GM10266 (cell line): Measurements from ENCODE around the gene EIF6.
"Not testable (repeated sequence)": the region's sequence is repeated elsewhere in the genome, so short reads cannot be mapped to it uniquely, and the experiment has no call there.

Experiments used
- DNase-seq: peaks from one replicate; pipeline ENCODE4 v3.0.0; 2012; ENCODE audit errors: extremely low spot score
- CTCF ChIP-seq: IDR thresholded peaks from 2 replicates; pipeline ENCODE4 v1.5.1; 2012; ENCODE audit warnings: mild to moderate bottlenecking, low read depth; ENCODE audit not compliant: control insufficient read depth, insufficient read depth; ENCODE audit errors: missing control alignments

Gene EIF6

DNA sequence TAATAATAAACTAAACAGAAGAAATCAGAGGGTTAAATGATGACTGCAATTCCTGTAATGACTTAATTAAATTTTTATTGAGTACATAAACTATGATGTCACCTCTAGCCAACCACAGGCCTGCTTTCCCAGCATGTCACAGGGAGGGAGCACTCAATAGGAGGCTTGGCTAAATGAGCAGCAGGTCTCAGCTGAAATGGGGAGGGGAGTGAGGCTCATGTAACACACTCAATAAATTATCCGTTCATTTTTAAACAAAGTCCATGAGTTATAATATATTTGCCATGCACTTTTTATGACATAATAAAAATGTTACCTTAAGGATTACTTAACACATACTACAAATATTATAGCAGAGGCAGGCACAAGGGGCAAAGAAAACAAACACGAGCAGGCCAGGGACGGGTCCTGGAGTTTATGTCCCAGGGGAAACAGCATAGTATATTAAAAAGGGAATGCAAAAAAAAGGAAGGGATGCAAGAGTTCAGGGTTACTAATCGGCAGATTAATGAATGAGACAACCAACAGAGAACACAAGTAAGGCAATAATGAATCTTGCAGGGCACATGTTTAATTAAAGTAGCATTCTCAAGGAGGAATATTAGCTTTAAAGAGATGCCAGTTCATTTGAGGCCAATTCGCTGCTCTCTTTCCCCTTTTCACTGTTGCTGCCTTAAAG, 34.8 kb upstream of the EIF6 start:
- DNase-seq, result no peak
- TF ChIP-seq CTCF, result no peak

DNA sequence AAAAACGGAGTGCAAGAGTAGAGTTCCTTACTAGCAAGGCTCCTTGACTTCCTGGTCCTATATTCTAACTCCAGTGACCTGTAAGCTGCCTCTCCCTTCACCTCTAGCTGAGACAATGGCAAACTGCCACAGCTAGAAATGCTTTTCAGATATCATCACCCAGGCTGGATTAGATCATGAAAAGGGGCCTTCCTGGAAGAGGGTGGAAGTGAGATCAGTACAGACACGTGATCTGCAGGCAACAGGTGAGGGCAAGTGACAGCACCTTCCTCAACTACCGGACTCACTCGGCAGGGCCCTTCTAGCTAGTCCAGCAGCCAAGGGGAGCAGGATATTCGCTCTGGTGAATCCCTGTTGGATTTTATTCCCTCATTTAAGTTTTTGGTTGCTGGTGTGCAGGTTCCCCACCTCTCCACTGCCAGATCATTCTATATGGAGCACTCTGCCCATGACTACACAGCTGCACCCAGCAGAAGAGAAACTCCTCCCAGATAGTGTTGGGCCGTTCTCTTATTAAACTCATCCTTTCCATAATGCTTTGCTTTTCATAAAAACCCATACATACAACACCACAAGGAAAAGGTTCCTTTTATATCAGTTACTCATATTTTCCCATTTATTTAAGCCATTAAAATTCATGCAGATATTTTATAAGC, 34.1 kb upstream of the EIF6 start:
- DNase-seq, result no peak
- TF ChIP-seq CTCF, result no peak

DNA sequence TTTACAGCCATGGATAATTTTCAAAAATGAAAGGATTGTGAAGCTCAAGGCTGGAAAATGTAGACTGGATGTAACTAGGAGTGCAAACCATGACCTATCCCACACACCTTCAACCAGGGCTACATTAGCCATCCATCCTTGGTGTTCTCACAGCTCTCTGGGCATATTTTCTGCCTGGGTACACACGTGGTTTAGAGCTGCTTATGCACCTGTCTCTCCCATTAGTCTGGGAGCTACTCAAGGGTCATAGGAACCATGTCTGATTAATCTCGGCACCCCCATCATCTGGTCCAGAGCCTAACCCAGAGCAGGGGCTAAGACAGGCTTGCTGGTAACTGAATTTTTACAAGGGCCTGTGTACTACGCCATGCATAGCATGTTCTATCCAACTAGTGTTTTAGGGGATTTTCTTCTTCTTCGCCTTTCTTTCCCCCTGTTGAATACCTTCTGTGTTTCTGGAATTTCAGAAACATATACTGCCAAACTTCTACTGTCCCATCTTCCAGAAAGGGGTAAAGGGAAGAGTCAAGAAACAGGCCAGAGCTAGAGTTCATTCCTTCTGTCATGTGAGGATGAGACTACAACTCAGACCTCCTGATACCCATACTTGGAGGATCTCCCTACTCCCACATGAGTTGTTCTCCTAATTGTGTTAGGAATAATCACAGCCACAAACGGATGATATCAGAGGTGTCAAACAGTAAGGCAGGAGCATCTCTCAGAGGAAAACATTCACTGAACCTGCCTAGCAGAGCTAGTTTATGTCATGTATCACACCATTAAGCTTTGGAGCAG, 33.0 kb upstream of the EIF6 start:
- no peak for DNase-seq
- no peak for TF ChIP-seq CTCF

- DNase-seq, result no peak
- TF ChIP-seq CTCF, result no peak
Observed at GRCh38 chr20:35316086-35316485, 31.5 kb upstream of the EIF6 start.

DNA sequence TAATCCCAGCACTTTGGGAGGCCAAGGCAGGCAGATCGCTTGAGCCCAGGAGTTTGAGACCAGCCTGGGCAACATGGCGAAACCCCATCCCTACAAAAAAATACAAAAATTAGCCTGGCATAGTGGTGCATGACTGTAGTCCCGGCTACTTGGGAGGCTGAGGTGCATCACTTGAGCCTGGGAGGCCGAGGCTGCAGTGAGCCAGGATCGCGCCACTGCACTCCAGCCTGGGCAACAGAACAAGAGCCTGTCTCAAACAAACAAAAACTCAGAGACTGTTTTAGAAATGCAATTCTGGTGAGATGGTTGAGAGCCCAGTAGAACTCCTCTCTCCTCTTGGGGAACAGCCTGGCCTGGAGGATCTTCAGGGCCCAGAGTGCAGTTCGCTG, 31.1 kb upstream of the EIF6 start:
- not testable (repeated sequence) for DNase-seq

GRCh38 chr20:35314816-35315631, 30.5 kb upstream of the EIF6 start:
- DNase-seq, result no peak

More at GRCh38 chr20:35314816-35315631, 30.5 kb upstream of the EIF6 start:
- no peak for TF ChIP-seq CTCF
